GM12801 (cell line): ENCODE results near the gene MVB12A.

Experiments used
- TF ChIP-seq, protein P1 (sequence below): IDR thresholded peaks from one replicate; pipeline ENCODE4 v1.5.1; 2011; ENCODE audit warnings: control low read depth; ENCODE audit not compliant: insufficient read length; ENCODE audit errors: extremely low read depth

The MVB12A gene

GRCh38 chr19:17419621-17420474, at the start of gene MVB12A:
MVB12A (plus strand) TSS chr19:17420047; CDS start chr19:17420136, 89 bp downstream.
- TF ChIP-seq, protein P1, sequence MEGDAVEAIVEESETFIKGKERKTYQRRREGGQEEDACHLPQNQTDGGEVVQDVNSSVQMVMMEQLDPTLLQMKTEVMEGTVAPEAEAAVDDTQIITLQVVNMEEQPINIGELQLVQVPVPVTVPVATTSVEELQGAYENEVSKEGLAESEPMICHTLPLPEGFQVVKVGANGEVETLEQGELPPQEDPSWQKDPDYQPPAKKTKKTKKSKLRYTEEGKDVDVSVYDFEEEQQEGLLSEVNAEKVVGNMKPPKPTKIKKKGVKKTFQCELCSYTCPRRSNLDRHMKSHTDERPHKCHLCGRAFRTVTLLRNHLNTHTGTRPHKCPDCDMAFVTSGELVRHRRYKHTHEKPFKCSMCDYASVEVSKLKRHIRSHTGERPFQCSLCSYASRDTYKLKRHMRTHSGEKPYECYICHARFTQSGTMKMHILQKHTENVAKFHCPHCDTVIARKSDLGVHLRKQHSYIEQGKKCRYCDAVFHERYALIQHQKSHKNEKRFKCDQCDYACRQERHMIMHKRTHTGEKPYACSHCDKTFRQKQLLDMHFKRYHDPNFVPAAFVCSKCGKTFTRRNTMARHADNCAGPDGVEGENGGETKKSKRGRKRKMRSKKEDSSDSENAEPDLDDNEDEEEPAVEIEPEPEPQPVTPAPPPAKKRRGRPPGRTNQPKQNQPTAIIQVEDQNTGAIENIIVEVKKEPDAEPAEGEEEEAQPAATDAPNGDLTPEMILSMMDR, result no peak

- TF ChIP-seq, protein P1, result no peak
Measured at GRCh38 chr19:17376935-17377600, 42.8 kb upstream of the MVB12A start, which contains the start of gene PLVAP. PLVAP (minus strand) TSS chr19:17377342; CDS start chr19:17377288, 54 bp downstream.

- TF ChIP-seq, protein P1, result no peak
Measured at GRCh38 chr19:17378271-17378670, 41.6 kb upstream of the MVB12A start.

DNA sequence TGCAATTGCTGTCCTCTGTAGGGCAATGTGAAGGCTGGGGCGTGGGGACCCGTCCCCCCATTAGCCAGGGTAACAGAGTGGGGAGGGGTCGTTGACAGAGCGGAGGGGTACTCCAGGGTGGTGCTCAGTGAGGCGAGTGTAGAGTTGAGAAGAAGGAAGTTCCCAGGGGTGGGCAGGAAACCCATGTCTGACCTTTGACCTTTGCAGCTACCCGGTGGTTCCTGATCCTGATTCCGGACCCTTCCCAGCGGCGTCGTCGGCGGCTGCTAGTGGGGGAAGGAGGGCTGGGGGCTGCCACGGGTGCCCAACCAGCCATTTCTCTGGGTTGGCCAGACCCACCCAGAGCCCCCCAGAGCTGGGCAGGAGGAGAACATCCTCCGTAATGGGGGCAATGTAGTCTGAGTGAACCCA, 40.6 kb upstream of the MVB12A start:
- TF ChIP-seq, protein P1, result no peak

DNA sequence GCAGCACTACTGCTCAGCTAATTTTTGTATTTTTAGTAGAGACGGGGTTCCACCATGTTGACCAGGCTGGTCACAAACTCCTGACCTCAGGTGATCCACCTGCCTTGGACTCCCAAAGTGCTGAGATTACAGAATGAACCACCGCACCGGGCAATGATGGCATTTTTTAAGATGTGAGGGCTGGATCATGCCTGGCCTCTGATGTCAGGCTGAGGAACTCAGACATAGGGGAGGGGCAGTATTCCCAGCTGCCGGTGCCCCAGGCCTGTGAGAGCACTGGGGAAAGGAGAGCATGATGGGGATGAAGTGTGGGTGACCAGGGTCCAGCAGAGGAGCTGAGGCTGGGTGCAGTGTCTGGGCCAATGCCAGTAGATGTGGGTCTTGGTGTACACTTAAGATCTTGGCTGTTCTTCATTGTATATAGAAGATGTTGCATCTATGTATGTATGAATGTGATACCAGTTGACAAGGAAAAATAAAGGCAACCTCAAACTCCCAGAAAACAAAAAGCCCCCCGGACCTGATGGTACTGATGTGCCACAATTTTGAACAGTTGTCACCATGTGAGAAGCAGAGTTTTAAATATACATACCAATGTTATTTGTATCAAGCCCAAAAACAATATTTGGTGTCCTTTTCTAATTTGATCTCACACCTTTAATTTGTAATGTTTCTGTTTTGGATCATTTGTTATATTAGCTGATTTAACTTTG, 39.3 kb upstream of the MVB12A start:
- TF ChIP-seq, protein P1, result no peak

DNA sequence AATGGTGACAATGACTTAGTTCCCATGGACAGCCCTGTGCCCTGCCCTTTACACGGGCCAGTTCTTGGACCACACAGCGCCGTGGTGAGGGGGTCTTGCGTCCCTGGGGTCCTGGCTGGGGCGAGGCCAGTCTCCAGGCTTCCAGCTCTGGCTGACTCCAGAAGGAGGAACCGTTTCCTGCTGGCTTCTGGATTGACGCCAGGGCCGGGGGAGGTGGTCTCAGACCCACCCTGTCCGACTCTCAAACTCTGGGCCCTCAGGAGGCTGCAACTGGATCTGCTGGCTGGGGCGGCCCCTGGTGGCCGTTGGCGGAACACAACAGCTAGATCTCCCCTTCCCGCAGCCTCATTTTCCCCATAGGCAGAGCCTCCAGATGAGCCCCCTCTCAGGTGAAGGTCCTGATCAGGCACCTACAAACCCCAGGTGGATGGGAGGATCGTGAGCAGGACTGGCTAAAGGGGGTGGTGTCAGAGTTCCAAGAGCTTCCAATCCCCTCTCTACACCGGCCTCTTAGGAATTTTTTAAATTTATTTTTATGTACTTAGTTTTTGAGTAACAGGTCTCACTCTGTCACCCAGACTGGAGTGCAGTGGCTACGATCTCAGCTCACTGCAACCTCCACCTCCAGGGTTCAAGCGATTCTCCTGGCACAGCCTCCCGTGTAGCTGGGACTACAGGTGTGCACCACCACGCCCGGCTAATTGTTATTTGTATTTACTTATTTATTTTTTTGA, 33.8 kb upstream of the MVB12A start:
- TF ChIP-seq, protein P1, result no peak

DNA sequence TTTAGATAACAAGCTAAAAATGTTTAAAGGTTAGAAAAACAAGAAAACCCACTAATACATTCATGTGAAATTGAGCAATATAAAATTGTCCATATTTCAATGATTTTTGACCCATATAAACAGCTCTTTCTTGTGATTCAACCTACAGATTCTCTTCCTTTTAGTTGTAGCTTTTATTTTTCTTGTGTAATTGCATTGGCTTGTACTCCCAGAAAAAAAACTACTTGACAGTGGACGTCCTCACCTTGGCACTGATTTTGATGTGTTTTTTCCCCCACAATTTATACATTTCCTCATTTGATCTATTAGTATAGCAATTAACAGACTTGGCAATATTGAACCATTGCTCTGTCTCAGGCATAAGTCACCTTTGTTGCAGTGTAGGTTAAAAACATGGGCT, 30.6 kb upstream of the MVB12A start:
- TF ChIP-seq, protein P1, result no peak
